Natural killer cell (primary cell): Measurements from ENCODE around the gene FAF1. TPM values are rescaled to one million over a fixed set of nuclear protein-coding genes. Genes with fewer than 3 reads are reported as not detected.

Experiments used
- ATAC-seq, 3 donors: fragments of 150-1000 bp in 2 of 3; fragments of 200-7000 bp in 1 of 3; cut with Tn5 transposase; 1 replicate in 1 of 3; 2 replicates in 2 of 3; pipeline ENCODE4 v1.10.0; 2021; ENCODE audit warnings: mild to moderate bottlenecking in 2 of 3, moderate library complexity in 2 of 3
- DNase-seq, 2 donors: peaks; one replicate each; pipeline versions ENCODE4 v3.0.0 to v3.0.0-alpha.2; 2013 to 2021; ENCODE audit warnings: mixed read lengths in 1 of 2
- H3K27ac ChIP-seq: one replicate; pipeline ENCODE4 v1.5.1; 2013; ENCODE audit warnings: mild to moderate bottlenecking, low read length
- H3K27me3 ChIP-seq: one replicate; pipeline ENCODE4 v1.6.1; 2013; ENCODE audit warnings: low read length; ENCODE audit not compliant: control insufficient read depth, insufficient read depth
- H3K36me3 ChIP-seq: one replicate; pipeline ENCODE4 v1.6.1; 2013; ENCODE audit warnings: low read length; ENCODE audit not compliant: control insufficient read depth, insufficient read depth
- H3K4me1 ChIP-seq: one replicate; pipeline ENCODE4 v1.6.1; 2013; ENCODE audit warnings: low read length; ENCODE audit not compliant: control insufficient read depth, insufficient read depth
- H3K4me3 ChIP-seq: one replicate; pipeline ENCODE4 v1.5.1; 2013; ENCODE audit warnings: low read length
- H3K9me3 ChIP-seq: one replicate; pipeline ENCODE4 v1.6.1; 2013; ENCODE audit warnings: low read length; ENCODE audit not compliant: control insufficient read depth, insufficient read depth
- H3K27ac Mint-ChIP-seq, 2 donors: one replicate each; pipeline ENCODE4 v1.8.0; 2022; ENCODE audit warnings: mild to moderate bottlenecking in 2 of 2, mixed read lengths in 2 of 2, moderate library complexity in 1 of 2
- H3K27me3 Mint-ChIP-seq, 2 donors: one replicate each; pipeline ENCODE4 v1.8.0; 2022; ENCODE audit warnings: low read depth in 2 of 2, mixed read lengths in 2 of 2
- H3K36me3 Mint-ChIP-seq: one replicate; pipeline ENCODE4 v1.8.0; 2022; ENCODE audit warnings: mixed read lengths
- H3K4me1 Mint-ChIP-seq, 2 donors: one replicate each; pipeline ENCODE4 v1.8.0; 2022; ENCODE audit warnings: mixed read lengths in 2 of 2
- H3K4me3 Mint-ChIP-seq: one replicate; pipeline ENCODE4 v1.8.0; 2022; ENCODE audit warnings: mild to moderate bottlenecking, moderate library complexity, mixed read lengths
- H3K9me3 Mint-ChIP-seq, 2 donors: one replicate each; pipeline ENCODE4 v1.8.0; 2022; ENCODE audit warnings: mixed read lengths in 2 of 2
- CTCF ChIP-seq: fragments of 200-600 bp; IDR thresholded peaks from one replicate; pipeline ENCODE4 v1.8.0; 2022; ENCODE audit warnings: antibody characterized with exemption
- WGBS: methylation state at CpG from one replicate; pipeline ENCODE4 v1.1.7; 2013; ENCODE audit warnings: missing lambda C conversion rate; ENCODE audit not compliant: insufficient coverage; 5-methylcytosine and 5-hydroxymethylcytosine counted together
- intact Hi-C: fragments of 100-400 bp; cut with micrococcal nuclease; formaldehyde crosslinking; loops from one replicate; pipeline ENCODE4 v1.14.2; 2022
- total RNA-seq, 4 donors: library from RNA; stranded (reverse); fragments of 120-200 nt in 1 of 4; gene quantifications; one replicate each; pipeline versions ENCODE4 v1.2.3 to v1.2.4, GENCODE V29; 2013 to 2022

Gene FAF1
- total RNA-seq, 3 donors from 2014 or later (not counting 1 experiment from before 2014, with no cell fraction given), result 56.8 to 59.7 (median 57.2) TPM

GRCh38 chr1:50542362-50542761, 417.7 kb downstream of the FAF1 start:
- no peaks in the 10 kb centered on the region for H3K4me1 Mint-ChIP-seq
- Histone ChIP-seq H3K27ac (no peak overlapping the region), H3K4me1 (no peaks in the 10 kb centered on the region), H3K9me3 (no peaks in the 10 kb centered on the region), H3K27me3 (no peaks in the 10 kb centered on the region), H3K4me3 (no peak overlapping the region), H3K36me3 (peaks cover 2% of the 10 kb centered on the region)
- DNase-seq (no peak), ATAC-seq (no peak)
- intact Hi-C loops, result no loop called here
- no peaks in the 10 kb centered on the region for H3K27me3 Mint-ChIP-seq
- no peak for TF ChIP-seq CTCF
- no peak overlapping the region for H3K4me3 Mint-ChIP-seq
- H3K9me3 Mint-ChIP-seq, result no peaks in the 10 kb centered on the region
- H3K27ac Mint-ChIP-seq, result no peak overlapping the region
- no peaks in the 10 kb centered on the region for H3K36me3 Mint-ChIP-seq

GRCh38 chr1:50538476-50538875, 421.6 kb downstream of the FAF1 start:
- no CpG with 5 or more reads among the region's 1 CpG for WGBS
- H3K36me3 ChIP-seq, result peaks cover 5% of the 10 kb centered on the region
- Mint-ChIP-seq H3K4me1 (no peaks in the 10 kb centered on the region), H3K27me3 (no peaks in the 10 kb centered on the region), H3K36me3 (no peaks in the 10 kb centered on the region), H3K4me3 (no peak overlapping the region), H3K9me3 (no peaks in the 10 kb centered on the region), H3K27ac (no peak overlapping the region)
- no peaks in the 10 kb centered on the region for H3K4me1 ChIP-seq
- H3K27ac ChIP-seq, result no peak overlapping the region
- H3K4me3 ChIP-seq, result no peak overlapping the region
- H3K27me3 ChIP-seq, result no peaks in the 10 kb centered on the region
- H3K9me3 ChIP-seq, result no peaks in the 10 kb centered on the region
- ATAC-seq, result no peak
- TF ChIP-seq CTCF, result no peak
- DNase-seq, result no peak
- intact Hi-C loops, result no loop called here

GRCh38 chr1:50531601-50532000, 428.5 kb downstream of the FAF1 start:
- ATAC-seq (no peak), DNase-seq (no peak)
- no peaks in the 10 kb centered on the region for H3K4me1 Mint-ChIP-seq
- Histone ChIP-seq H3K27me3 (no peaks in the 10 kb centered on the region), H3K4me3 (no peak overlapping the region), H3K36me3 (peaks cover 3% of the 10 kb centered on the region), H3K27ac (no peak overlapping the region), H3K9me3 (no peaks in the 10 kb centered on the region), H3K4me1 (no peaks in the 10 kb centered on the region)
- no peak overlapping the region for H3K27ac Mint-ChIP-seq
- TF ChIP-seq CTCF, result no peak
- 83% methylated on average over 1 of the region's 1 CpG for WGBS
- no peaks in the 10 kb centered on the region for H3K27me3 Mint-ChIP-seq
- H3K9me3 Mint-ChIP-seq, result no peaks in the 10 kb centered on the region
- H3K36me3 Mint-ChIP-seq, result no peaks in the 10 kb centered on the region
- intact Hi-C loops, result no loop called here
- H3K4me3 Mint-ChIP-seq, result no peak overlapping the region

- no peaks in the 10 kb centered on the region for H3K36me3 Mint-ChIP-seq
- H3K4me1 Mint-ChIP-seq, result no peaks in the 10 kb centered on the region
These were observed 429.0 kb downstream of the FAF1 start for GRCh38 chr1:50531027-50531426.

More at GRCh38 chr1:50531027-50531426, 429.0 kb downstream of the FAF1 start:
- no peak overlapping the region for H3K4me3 Mint-ChIP-seq
- Histone ChIP-seq H3K4me3 (no peak overlapping the region), H3K36me3 (peaks cover 3% of the 10 kb centered on the region), H3K9me3 (no peaks in the 10 kb centered on the region), H3K27me3 (no peaks in the 10 kb centered on the region), H3K27ac (no peak overlapping the region), H3K4me1 (no peaks in the 10 kb centered on the region)
- ATAC-seq (no peak), DNase-seq (no peak)
- WGBS, result 95% methylated on average over 2 of the region's 2 CpGs
- H3K27ac Mint-ChIP-seq, result no peak overlapping the region
- H3K27me3 Mint-ChIP-seq, result no peaks in the 10 kb centered on the region
- H3K9me3 Mint-ChIP-seq, result no peaks in the 10 kb centered on the region
- intact Hi-C loops, result no loop called here
- TF ChIP-seq CTCF, result no peak
